Measurements from ENCODE around the gene TMEM101. TPM values are rescaled to one million over a fixed set of nuclear protein-coding genes. Genes with fewer than 3 reads are reported as not detected.

TMEM101 gene
- total RNA-seq, 1 experiment from 2014 or later: 32.1 TPM

GRCh38 chr17:43975898-43976297 is 38.9 kb downstream of the TMEM101 start (continued):
- TF ChIP-seq ARID4B (CRISPR knock-in tag; IDR thresholded peaks at IDR 0.05; ENCODE audit: borderline replicate concordance) (no peak), IRF2 (CRISPR knock-in tag; IDR thresholded peaks at IDR 0.05; ENCODE audit: borderline replicate concordance, low read depth) (no peak), E2F4 (CRISPR knock-in tag; IDR thresholded peaks at IDR 0.05; ENCODE audit: borderline replicate concordance, low read depth) (no peak), USF2 (CRISPR knock-in tag; IDR thresholded peaks at IDR 0.05) (no peak), OVOL2 (CRISPR knock-in tag; IDR thresholded peaks at IDR 0.05; ENCODE audit: borderline replicate concordance) (no peak), E2F5 (CRISPR knock-in tag; IDR thresholded peaks at IDR 0.05) (no peak)
- TF ChIP-seq, protein P1, sequence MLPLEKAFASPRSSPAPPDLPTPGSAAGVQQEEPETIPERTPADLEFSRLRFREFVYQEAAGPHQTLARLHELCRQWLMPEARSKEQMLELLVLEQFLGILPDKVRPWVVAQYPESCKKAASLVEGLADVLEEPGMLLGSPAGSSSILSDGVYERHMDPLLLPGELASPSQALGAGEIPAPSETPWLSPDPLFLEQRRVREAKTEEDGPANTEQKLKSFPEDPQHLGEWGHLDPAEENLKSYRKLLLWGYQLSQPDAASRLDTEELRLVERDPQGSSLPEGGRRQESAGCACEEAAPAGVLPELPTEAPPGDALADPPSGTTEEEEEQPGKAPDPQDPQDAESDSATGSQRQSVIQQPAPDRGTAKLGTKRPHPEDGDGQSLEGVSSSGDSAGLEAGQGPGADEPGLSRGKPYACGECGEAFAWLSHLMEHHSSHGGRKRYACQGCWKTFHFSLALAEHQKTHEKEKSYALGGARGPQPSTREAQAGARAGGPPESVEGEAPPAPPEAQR (CRISPR knock-in tag; IDR thresholded peaks at IDR 0.05): no peak
- TF ChIP-seq, protein P2, sequence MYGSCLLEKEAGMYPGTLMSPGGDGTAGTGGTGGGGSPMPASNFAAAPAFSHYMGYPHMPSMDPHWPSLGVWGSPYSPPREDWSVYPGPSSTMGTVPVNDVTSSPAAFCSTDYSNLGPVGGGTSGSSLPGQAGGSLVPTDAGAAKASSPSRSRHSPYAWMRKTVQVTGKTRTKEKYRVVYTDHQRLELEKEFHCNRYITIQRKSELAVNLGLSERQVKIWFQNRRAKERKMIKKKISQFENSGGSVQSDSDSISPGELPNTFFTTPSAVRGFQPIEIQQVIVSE (CRISPR knock-in tag; IDR thresholded peaks at IDR 0.05; ENCODE audit: borderline replicate concordance): no peak
- TF ChIP-seq, protein P3, sequence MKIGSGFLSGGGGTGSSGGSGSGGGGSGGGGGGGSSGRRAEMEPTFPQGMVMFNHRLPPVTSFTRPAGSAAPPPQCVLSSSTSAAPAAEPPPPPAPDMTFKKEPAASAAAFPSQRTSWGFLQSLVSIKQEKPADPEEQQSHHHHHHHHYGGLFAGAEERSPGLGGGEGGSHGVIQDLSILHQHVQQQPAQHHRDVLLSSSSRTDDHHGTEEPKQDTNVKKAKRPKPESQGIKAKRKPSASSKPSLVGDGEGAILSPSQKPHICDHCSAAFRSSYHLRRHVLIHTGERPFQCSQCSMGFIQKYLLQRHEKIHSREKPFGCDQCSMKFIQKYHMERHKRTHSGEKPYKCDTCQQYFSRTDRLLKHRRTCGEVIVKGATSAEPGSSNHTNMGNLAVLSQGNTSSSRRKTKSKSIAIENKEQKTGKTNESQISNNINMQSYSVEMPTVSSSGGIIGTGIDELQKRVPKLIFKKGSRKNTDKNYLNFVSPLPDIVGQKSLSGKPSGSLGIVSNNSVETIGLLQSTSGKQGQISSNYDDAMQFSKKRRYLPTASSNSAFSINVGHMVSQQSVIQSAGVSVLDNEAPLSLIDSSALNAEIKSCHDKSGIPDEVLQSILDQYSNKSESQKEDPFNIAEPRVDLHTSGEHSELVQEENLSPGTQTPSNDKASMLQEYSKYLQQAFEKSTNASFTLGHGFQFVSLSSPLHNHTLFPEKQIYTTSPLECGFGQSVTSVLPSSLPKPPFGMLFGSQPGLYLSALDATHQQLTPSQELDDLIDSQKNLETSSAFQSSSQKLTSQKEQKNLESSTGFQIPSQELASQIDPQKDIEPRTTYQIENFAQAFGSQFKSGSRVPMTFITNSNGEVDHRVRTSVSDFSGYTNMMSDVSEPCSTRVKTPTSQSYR (CRISPR knock-in tag; IDR thresholded peaks at IDR 0.05): no peak

GRCh38 chr17:43974382-43975266 is 40.1 kb downstream of the TMEM101 start:
- no peak for DNase-seq (ENCODE audit: low spot score)
- H3K9me3 Mint-ChIP-seq: no peaks in the 10 kb centered on the region
- ChIA-PET CTCF (interaction anchor here (0.6 to 2.9 kb wide), 6 partner anchors 9 to 64 kb away, joined by 3 to 14 read pairs (median 3); no protein-coding TSS in a partner anchor), POLR2A (interaction anchor here (0.6 kb wide), 1 partner anchor 70 kb away, joined by 3 read pairs; no protein-coding TSS in a partner anchor)
- H3K27ac Mint-ChIP-seq: no peak overlapping the region
- no peak overlapping the region for H3K4me3 Mint-ChIP-seq
- H3K27me3 Mint-ChIP-seq (ENCODE audit: low read depth): no peaks in the 10 kb centered on the region; the same call in 1 of the 2 replicates
- H3K36me3 Mint-ChIP-seq: no peaks in the 10 kb centered on the region
- no peaks in the 10 kb centered on the region for H3K4me1 Mint-ChIP-seq
- no peak for ATAC-seq
- TF ChIP-seq GRHL2 (CRISPR knock-in tag; IDR thresholded peaks at IDR 0.05; ENCODE audit: insufficient replicate concordance, severe bottlenecking): no peak
- no peak for TF ChIP-seq ZNF532 (CRISPR knock-in tag; IDR thresholded peaks at IDR 0.05; ENCODE audit: borderline replicate concordance)
- TF ChIP-seq, protein P3 (CRISPR knock-in tag; IDR thresholded peaks at IDR 0.05): no peak
- no peak for TF ChIP-seq FOXK1 (CRISPR knock-in tag; IDR thresholded peaks at IDR 0.05)

Measured in WTC11 (cell line).